Activated T-cell treated with anti-CD3 and anti-CD28 coated beads, Interleukin-2, amount 50 U/mL, for 48 hours (primary cell): ENCODE results near the gene SLC17A8.
"Not testable (repeated sequence)": the region's sequence is repeated elsewhere in the genome, so short reads cannot be mapped to it uniquely, and the experiment has no call there.

Source experiments
- DNase-seq, 2 experiments: peaks; one replicate each; pipeline ENCODE4 v3.0.0-alpha.2; 2020

Gene SLC17A8

DNA sequence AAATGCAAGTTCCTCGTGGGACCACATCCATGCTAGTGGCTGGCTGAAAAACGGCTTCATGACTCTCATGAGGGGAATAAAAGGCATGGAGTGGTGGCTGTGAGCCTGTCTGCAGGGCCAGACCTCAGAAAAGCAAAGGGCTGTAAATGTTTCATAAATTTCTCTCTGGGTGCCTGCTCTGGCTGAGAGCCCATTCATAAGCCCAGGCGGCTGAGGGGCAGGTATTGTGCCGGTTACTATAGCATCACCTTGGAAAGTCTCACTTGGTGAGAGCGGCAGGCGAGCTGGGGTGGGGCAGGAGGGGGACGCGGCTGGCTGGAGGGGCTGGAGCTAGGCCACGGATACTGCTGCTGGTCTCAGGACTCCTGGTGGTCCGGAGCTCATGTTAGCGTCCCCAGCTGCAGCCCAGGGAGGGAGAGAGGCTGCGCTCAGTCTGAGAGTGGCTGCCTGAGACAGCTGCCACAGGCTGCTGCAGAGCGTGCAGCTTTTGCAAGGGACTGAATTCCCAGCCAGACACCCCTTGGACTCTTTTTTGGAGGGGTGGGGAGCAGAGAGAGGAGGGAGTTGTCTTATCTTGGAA is at the start of gene SLC17A8:
Gene SLC17A8, plus strand, starts transcription at position 431 of the 580 bp plus-strand sequence. CDS start 318 bp downstream, outside the sequence.
- DNase-seq = no peak

DNA sequence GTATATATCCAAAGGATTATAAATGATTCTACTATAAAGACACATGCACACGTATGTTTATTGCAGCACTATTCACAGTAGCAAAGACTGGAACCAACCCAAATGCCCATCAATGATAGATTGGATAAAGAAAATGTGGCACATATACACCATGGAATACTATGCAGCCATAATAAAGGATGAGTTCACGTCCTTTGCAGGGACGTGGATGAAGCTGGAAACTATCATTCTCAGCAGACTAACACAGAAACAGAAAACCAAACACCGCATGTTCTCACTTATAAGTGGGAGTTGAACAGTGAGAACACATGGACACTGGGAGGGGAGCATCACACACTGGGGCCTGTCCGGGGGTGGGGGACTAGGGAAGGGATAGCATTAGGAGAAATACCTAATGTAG is 48.7 kb upstream of the SLC17A8 start:
- DNase-seq = not testable (repeated sequence)

GRCh38 chr12:100311317-100311716 is 45.6 kb upstream of the SLC17A8 start:
- no peak for DNase-seq

- DNase-seq = no peak
Measured at GRCh38 chr12:100317371-100317770, 39.5 kb upstream of the SLC17A8 start.

DNA sequence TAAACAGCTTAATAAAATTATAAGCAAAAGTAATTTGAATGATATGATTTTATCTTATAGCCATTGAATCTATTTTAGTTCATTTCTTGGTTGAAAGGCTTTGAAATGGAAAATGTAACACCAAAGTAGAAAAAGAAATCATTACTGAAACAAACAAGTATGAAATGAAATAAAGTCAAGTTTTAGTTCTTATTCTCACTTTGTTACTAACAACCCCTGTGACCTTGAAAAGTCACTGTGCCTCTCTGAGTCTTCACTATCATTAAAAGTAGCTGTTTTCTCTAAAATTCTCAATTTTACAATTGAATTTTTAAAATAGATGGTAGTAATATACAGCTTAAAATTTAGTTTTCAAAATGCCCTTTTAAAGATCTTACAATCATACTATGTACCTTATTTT is 32.4 kb upstream of the SLC17A8 start:
- no peak for DNase-seq

DNA sequence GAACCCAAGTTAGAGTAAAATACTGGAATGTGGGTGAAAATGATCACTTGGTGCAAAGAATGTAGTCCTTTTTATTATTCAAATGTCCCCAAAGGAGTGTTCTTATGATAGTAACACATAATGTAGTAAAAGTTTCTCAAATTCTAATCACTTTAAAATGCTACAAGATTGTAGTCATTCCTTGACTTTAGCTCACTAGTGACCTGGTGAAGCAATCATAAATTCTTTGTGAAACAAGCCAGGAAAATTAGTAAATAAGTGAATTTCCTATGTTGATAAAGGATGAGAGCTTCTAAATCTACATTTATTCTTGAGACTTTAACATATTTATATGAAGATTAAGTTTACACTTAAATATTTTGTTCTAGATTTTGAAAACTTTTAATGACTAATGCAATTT is 30.7 kb upstream of the SLC17A8 start:
- no peak for DNase-seq

- no peak for DNase-seq
Measured at GRCh38 chr12:100329800-100330199, 27.1 kb upstream of the SLC17A8 start.

DNA sequence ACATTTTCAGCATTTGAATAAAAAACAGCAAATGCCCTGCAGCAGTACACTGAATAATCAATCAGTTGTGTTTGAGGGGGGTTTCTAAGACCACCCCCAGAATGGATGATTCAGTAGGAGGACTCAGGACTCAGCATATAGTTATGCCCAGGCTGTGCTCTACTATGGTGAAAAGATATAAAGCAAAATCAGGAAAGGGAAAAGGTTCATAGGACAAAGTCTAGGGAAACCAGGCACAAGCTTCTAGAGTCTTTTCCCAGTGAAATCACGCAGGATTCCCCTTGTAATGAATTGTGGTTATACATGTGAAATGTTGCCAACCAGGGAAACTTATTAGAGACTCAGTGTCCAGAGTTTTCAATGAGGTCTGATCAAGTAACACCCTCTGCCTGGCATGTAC is 25.0 kb upstream of the SLC17A8 start:
- no peak for DNase-seq

- DNase-seq = no peak
Measured at GRCh38 chr12:100332852-100333251, 24.0 kb upstream of the SLC17A8 start.

- DNase-seq = no peak
Measured at GRCh38 chr12:100337299-100337698, 19.6 kb upstream of the SLC17A8 start.

DNA sequence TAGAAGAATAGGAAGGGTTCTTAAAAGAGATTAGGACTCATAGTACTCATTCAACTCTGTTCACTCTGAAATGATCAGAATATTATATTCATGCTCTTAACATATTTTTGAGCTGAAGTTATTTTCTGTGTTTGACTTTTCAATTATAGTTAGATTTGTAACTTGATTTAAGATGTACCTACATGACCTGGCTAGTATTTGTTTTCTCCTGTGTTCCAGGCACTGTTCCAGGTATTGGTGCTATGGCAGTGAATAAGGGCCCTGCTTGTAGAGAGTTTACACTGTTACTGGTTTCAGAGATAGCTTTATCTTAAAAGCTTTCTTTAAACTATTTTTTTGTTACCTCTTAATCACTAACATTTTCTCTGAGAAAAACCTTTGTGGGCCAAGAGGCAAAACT is 19.1 kb upstream of the SLC17A8 start:
- DNase-seq = no peak

DNA sequence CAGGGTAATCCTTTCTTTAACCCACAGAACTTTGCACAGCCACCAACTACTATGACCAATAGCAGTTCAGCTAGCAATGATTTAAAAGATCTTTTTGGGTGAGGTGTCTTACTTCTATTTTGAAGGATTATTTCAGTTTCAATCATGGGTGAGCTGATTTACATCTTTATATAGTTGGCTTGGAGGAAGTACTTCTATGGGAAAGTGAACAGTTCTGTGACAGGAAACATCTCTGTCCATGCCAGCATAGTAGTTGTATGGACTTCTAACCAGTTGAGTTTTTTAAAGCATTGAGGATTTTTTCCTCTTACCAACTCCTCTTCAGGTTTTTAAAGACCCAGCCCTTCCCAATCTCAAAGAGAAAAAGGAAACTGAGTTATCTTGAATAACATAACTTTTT is 17.8 kb upstream of the SLC17A8 start:
- DNase-seq = no peak

GRCh38 chr12:100342897-100343296 is 14.0 kb upstream of the SLC17A8 start:
- DNase-seq = not testable (repeated sequence)

GRCh38 chr12:100344351-100344750 is 12.5 kb upstream of the SLC17A8 start:
- not testable (repeated sequence) for DNase-seq

DNA sequence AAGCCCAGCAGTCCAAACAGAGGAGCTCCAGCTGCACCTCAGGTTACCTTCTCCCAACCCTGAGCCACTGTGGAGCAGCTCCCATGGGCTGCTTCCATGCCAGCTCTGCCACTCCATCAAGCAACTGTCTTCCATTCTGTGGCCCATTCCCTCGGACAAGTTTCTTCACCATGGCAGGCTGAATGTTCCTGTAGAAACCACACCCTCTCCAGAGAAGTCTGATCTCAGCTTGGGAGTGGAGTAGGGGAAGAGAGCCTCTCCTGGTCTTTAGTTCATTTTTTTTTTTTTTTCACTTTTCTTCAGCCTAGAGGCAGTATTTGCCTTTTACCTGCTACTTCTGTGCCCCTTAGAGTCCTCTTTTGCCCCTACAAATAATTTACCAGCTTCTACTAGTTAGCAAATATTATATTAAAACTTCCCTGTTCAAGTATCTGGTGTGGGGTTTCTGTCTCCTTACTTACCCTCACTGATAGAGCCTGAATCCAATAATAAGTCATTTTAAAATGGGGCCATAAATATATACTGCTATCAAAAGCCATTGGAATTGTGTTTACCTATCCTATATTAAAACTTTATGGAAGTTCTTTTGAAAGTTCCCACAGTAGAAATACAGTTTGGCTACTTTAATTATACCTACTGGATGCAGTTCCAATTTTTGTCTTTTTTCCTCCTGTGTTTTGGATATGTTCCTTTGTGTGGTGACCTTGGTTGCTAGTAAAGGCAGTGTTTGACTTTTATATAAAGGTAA is 11.7 kb upstream of the SLC17A8 start:
- no peak for DNase-seq

DNA sequence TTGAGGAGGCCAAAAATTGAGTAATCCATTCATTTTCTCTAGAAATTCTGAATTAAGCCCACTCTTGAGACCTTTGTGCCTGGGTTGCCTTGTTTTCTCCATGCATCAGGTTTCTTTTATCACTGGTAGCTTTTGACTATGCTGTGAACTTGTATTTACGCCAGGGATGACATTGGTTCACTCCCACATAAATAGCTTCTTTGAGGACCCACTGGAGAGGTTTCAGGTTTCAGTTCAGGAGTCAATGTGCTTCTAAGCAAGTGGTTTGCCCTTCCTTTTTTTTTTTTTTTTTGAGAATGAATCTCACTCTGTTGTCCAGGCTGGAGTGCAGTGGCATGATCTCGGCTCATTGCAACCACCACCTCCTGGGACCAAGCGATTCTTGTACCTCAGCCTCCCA is 10.2 kb upstream of the SLC17A8 start:
- no peak for DNase-seq

DNA sequence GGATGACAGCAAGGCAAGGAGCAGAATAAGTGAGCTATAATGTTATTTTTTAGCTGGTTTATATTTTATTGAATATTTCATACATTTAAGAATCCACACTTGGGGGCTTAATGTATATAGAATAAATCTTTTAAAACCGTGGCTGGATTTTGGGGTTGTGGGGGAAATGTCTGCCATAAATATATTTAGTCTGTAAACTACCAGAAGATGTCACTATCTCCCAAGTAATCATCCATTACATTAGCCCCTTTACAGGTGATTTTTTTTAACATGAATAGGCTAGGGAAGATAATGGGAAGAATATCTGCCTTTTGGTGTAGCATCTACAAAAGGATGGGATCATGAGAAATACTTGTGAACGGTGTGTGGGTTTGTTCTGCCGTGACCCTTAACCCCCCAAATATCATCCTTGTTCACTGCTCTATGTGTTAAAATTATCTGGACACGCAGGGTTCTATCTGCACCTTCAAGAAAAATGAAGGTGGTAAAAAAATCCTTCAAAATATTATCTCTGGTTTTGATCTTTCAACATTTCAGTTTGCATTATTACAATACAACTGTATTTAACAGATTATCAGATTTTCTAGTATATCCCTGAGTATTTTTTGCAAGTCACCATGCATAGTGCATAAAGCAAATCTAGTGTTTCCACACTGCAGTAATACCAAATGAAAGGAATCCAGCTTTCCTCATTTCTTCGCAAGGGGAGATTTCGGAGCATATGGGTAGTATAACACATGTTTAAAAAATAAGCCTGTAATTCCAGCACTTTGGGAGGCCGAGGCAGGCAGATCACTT is 8.0 kb upstream of the SLC17A8 start:
- DNase-seq = no peak

- DNase-seq = no peak
Measured at GRCh38 chr12:100359248-100359647, 2.4 kb downstream of the SLC17A8 start.

DNA sequence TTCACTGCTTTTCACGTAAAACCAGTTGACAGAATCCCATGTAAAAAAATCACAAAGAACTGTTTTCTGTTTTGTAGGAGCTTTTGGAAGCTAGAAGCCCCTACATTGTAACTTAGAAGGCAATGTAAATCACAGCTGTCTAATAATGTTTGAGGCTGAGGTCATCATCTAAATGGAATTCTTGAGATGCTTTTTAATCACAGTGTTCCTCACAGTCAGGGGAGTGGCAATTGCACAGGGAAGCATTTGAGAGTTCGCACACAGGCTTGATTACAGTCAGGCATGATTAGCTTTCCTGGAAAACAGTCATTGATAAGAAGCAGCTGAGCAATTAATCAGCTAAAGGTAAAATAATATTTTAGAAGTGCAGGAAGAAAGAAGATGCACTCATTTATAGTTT is 2.9 kb downstream of the SLC17A8 start:
- no peak for DNase-seq

- no peak for DNase-seq
Measured at GRCh38 chr12:100360450-100360849, 3.6 kb downstream of the SLC17A8 start.

DNA sequence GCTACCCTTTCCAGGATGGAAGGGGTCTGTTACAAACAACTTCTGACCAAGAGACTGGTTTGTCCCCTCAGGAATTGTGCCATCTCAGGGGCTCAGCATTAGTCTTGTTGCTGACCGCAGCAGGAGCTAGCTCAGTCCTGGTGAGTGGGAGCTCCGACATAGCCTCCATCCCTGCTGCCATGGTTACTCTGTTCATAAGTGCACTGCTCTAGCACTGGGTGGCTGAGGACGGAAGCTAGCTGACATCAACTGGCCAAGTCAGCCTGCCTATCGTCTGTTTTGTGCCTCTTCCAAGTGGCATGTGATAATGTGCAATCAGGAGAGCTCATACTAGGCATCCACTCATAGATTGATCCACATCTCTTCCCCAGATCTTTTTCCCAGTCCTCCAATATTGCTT is 7.5 kb downstream of the SLC17A8 start:
- DNase-seq = no peak

- DNase-seq = no peak
Measured at GRCh38 chr12:100365411-100365810, 8.5 kb downstream of the SLC17A8 start.

GRCh38 chr12:100368066-100368465 is 11.2 kb downstream of the SLC17A8 start:
- DNase-seq = no peak

DNA sequence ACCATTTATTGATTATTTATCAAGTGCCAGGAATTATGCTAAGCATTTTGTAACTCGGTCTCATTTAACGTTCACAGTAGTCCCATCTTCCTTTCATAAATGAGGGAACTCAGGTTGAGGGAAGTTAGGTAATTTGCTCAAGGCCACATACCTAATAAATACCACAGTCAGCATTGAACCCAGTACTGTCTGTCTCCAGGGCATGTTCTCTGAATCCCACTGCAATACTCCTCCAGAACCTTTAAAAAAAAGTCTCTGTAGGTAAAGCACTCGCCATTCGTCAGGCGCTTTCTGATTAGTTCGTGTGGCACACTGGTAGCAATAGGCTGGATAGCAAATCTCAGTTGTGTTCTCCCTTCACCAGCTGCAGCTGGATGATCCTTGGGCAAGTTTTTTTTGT is 14.3 kb downstream of the SLC17A8 start:
- DNase-seq = no peak
